Activated CD8-positive, alpha-beta memory T cell treated with anti-CD3 and anti-CD28 coated beads, Interleukin-2, amount 10 ng/mL, durations not matched to agents 7 days and 5 days (primary cell): ENCODE data around the gene EIF2B1. TPM values are rescaled to one million over a fixed set of nuclear protein-coding genes. Genes with fewer than 3 reads are reported as not detected.
"Not testable (repeated sequence)": the region's sequence is repeated elsewhere in the genome, so short reads cannot be mapped to it uniquely, and the experiment has no call there.

Experiments
- ATAC-seq: fragments of 150-1000 bp; cut with Tn5 transposase; one replicate; pipeline ENCODE4 v1.10.0; 2021; ENCODE audit warnings: moderate library complexity
- CTCF ChIA-PET: fragments of 350-600 bp; sonication (Branson Sonifier 250); formaldehyde crosslinking; loops from one replicate; lab custom pipeline; 2021; ENCODE audit warnings: antibody characterized with exemption; lab: Charles Lee
- DNase-seq: peaks from one replicate; pipeline ENCODE4 v3.0.0-alpha.2; 2020
- H3K27ac Mint-ChIP-seq: one replicate; pipeline ENCODE4 v1.8.0; 2021; ENCODE audit warnings: mild to moderate bottlenecking, mixed read lengths
- H3K27me3 Mint-ChIP-seq: one replicate; pipeline ENCODE4 v1.8.0; 2021; ENCODE audit warnings: mixed read lengths
- H3K36me3 Mint-ChIP-seq: one replicate; pipeline ENCODE4 v1.8.0; 2021; ENCODE audit warnings: mild to moderate bottlenecking, mixed read lengths
- H3K4me1 Mint-ChIP-seq: one replicate; pipeline ENCODE4 v1.8.0; 2021; ENCODE audit warnings: mixed read lengths
- H3K4me3 Mint-ChIP-seq: one replicate; pipeline ENCODE4 v1.8.0; 2021; ENCODE audit warnings: mild to moderate bottlenecking, moderate library complexity, mixed read lengths
- H3K9me3 Mint-ChIP-seq: one replicate; pipeline ENCODE4 v1.8.0; 2022; ENCODE audit warnings: low read depth, mixed read lengths
- total RNA-seq, 2 experiments: library from RNA; stranded (reverse); gene quantifications; one replicate each; pipeline ENCODE4 v1.2.3, GENCODE V29; 2021

The EIF2B1 gene
- total RNA-seq, 2 experiments from 2014 or later = 60.3 to 76.4 TPM

DNA sequence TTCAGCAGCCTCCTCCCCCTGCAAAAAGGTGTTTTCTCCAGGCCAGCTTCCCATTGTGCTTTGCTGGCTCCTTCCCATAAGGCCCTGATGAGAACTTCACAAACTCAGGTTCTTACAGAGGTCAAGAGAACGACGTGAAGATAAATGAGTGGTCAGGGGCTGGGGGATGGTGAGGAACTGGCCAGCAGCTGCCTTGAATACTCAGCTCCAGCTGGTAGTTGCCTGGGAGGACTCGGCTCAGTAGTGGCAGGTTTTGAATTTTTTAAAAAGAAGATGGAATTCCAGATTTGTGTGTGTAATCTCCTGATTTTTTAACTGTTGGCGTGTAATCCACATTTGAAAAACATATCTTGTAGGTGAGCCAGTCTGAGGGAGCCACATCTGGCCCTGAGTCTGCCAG is 25.7 kb downstream of the EIF2B1 start:
- H3K27ac Mint-ChIP-seq = no peak overlapping the region

DNA sequence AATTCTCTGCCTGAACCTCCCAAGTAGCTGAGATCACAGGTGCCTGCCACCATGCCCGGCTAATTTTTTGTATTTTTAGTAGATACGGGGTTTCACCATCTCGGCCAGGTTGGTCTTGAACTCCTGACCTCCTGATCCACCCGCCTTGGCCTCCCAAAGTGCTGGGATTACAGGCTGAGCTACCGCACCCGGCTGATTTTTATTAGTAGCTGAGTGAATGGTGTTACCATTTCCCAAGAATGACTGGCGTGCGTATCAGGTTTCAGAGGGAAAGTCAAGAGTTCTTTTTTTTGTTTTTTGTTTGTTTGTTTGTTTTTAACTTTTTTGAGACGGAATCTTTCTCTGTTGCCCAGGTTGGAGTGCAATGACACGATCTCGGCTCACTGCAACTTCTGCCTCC is 30.0 kb downstream of the EIF2B1 start:
- Mint-ChIP-seq H3K4me1 (peaks cover 40% of the 10 kb centered on the region), H3K4me3 (peak overlapping the region; percentile 29), H3K36me3 (peaks cover 40% of the 10 kb centered on the region), H3K27ac (peak overlapping the region; percentile 8)
- ATAC-seq, H3K27me3 Mint-ChIP-seq, DNase-seq, H3K9me3 Mint-ChIP-seq: not testable (repeated sequence)
- CTCF ChIA-PET = interaction anchor here (1.1 kb wide), 1 partner anchor 16 kb away, joined by 4 read pairs; no protein-coding TSS in a partner anchor

More for the DNA sequence above, 25.7 kb downstream of the EIF2B1 start:
- CTCF ChIA-PET = interaction anchor here (0.7 to 1.2 kb wide), 2 partner anchors 10 to 137 kb away, joined by 3 read pairs; no protein-coding TSS in a partner anchor
- no peaks in the 10 kb centered on the region for H3K9me3 Mint-ChIP-seq
- H3K4me1 Mint-ChIP-seq = peaks cover 26% of the 10 kb centered on the region
- peaks cover 57% of the 10 kb centered on the region for H3K36me3 Mint-ChIP-seq
- H3K4me3 Mint-ChIP-seq = no peak overlapping the region
- no peak for DNase-seq
- no peaks in the 10 kb centered on the region for H3K27me3 Mint-ChIP-seq
- no peak for ATAC-seq

- DNase-seq = no peak
- Mint-ChIP-seq H3K4me3 (peak overlapping the region; percentile 92), H3K9me3 (no peaks in the 10 kb centered on the region), H3K4me1 (peaks cover 40% of the 10 kb centered on the region), H3K27ac (peak overlapping the region; percentile 87), H3K36me3 (peaks cover 37% of the 10 kb centered on the region), H3K27me3 (no peaks in the 10 kb centered on the region)
- ATAC-seq = no peak
- CTCF ChIA-PET = interaction anchor here (0.8 to 2.3 kb wide), 9 partner anchors 15 to 380 kb away, joined by 3 to 8 read pairs (median 3); partner anchors contain the start of genes KMT5A and SBNO1
Measured at GRCh38 chr12:123602651-123603195, 30.8 kb downstream of the EIF2B1 start.

- H3K9me3 Mint-ChIP-seq = no peaks in the 10 kb centered on the region
Measured at GRCh38 chr12:123601602-123602489, 31.6 kb downstream of the EIF2B1 start, which contains the start of gene DDX55. TSS of gene DDX55 (plus strand) at chr12:123602099. CDS start at chr12:123602149, 50 bp downstream.

GRCh38 chr12:123599721-123600120 is 33.8 kb downstream of the EIF2B1 start:
- ATAC-seq (no peak), DNase-seq (no peak)
- peaks cover 36% of the 10 kb centered on the region for H3K4me1 Mint-ChIP-seq
- H3K4me3 Mint-ChIP-seq = peak overlapping the region; percentile 30
- peaks cover 46% of the 10 kb centered on the region for H3K36me3 Mint-ChIP-seq
- no peak overlapping the region for H3K27ac Mint-ChIP-seq
- H3K27me3 Mint-ChIP-seq = no peaks in the 10 kb centered on the region
- no peaks in the 10 kb centered on the region for H3K9me3 Mint-ChIP-seq
- CTCF ChIA-PET = interaction anchor here (0.6 to 1.9 kb wide), 2 partner anchors 18 kb away, joined by 3 to 7 read pairs; no protein-coding TSS in a partner anchor

More at GRCh38 chr12:123601602-123602489, 31.6 kb downstream of the EIF2B1 start, which contains the start of gene DDX55:
- DNase-seq = peak; percentile 90
- H3K4me1 Mint-ChIP-seq = peaks cover 38% of the 10 kb centered on the region
- CTCF ChIA-PET = interaction anchor here (0.6 to 2.3 kb wide), 12 partner anchors 11 to 379 kb away, joined by 3 to 8 read pairs (median 4); partner anchors contain the start of genes KMT5A and SBNO1
- no peaks in the 10 kb centered on the region for H3K27me3 Mint-ChIP-seq
- peak within 1 kb of the TSS; percentile 92 for H3K4me3 Mint-ChIP-seq
- peak; percentile 95 for ATAC-seq
- peak within 1 kb of the TSS; percentile 87 for H3K27ac Mint-ChIP-seq
- H3K36me3 Mint-ChIP-seq = peaks cover 38% of the 10 kb centered on the region

DNA sequence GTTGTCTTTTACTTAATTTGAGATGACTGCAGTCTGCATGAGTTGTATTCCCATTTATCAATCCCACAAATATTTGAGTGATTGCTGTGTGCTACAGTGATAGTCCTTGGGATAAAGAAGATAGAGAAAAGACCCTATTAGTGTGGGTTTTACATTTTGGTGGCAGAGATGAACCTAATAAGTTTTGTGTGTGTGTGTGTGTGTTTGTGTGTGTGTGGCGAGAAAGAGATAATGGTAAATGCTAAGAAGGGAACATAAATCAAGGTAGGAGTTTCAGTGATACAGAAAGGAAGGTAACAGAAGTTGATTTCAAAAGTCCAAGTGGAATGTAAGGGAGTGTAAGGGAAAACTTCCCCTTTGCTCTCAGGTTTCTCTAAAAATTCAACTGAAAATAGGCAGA is 34.2 kb downstream of the EIF2B1 start:
- ATAC-seq (no peak), DNase-seq (no peak)
- Mint-ChIP-seq H3K4me1 (peaks cover 34% of the 10 kb centered on the region), H3K36me3 (peaks cover 44% of the 10 kb centered on the region), H3K27ac (peak overlapping the region; percentile 3), H3K9me3 (no peaks in the 10 kb centered on the region), H3K27me3 (no peaks in the 10 kb centered on the region), H3K4me3 (peak overlapping the region; percentile 9)
- CTCF ChIA-PET = no interaction called here

- CTCF ChIA-PET = interaction anchor here (1.1 to 1.2 kb wide), 2 partner anchors 17 to 360 kb away, joined by 3 to 4 read pairs; no protein-coding TSS in a partner anchor
- H3K4me1 Mint-ChIP-seq = peaks cover 26% of the 10 kb centered on the region
- H3K4me3 Mint-ChIP-seq = no peak overlapping the region
- ATAC-seq (no peak), DNase-seq (no peak)
- no peak overlapping the region for H3K27ac Mint-ChIP-seq
- no peaks in the 10 kb centered on the region for H3K9me3 Mint-ChIP-seq
- H3K27me3 Mint-ChIP-seq = no peaks in the 10 kb centered on the region
- H3K36me3 Mint-ChIP-seq = peaks cover 43% of the 10 kb centered on the region
Measured at GRCh38 chr12:123598522-123598921, 35.0 kb downstream of the EIF2B1 start.

DNA sequence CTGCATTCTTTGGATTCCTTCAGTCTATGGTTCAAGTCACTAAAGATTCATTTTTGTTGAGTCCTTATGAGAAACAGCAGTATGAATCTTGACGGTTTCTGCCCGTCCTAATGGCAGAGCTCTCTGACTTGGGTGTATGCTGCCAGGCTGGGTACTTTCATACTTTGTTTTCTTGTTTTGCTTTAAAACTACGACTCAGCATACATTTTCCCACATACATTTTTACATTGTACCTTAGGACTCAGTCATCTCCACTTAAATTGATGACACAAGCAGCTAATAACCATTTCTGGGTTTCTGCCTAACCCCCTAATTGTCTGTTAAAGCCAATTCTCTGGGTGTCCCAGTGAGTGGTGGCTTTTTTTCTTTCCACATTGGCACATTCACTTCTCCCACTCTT is 36.4 kb downstream of the EIF2B1 start:
- Mint-ChIP-seq H3K36me3 (peaks cover 47% of the 10 kb centered on the region), H3K4me1 (peaks cover 22% of the 10 kb centered on the region), H3K27ac (peak overlapping the region; percentile 11), H3K27me3 (no peaks in the 10 kb centered on the region), H3K9me3 (no peaks in the 10 kb centered on the region), H3K4me3 (no peak overlapping the region)
- CTCF ChIA-PET = interaction anchor here (0.9 kb wide), 1 partner anchor 112 kb away, joined by 3 read pairs; no protein-coding TSS in a partner anchor
- DNase-seq (no peak), ATAC-seq (no peak)

DNA sequence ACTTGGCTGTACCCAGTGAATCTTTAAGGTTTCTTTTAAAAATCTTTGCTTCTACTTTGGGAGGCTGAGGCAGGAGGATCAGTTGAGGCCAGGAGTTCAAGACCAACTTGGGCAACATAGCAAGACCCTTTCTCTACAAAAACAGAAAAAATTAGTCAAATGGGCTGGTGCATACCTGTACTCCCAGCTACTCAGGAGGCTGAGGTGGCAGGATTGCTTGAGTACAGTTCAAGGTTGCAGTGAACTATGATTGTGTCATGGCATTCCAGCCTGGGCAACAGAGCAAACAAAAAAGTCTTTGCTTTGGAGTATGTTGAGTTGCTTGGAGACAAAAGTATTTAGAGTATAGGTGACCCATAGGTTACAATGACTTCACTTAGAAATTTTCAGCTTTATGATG is 37.8 kb downstream of the EIF2B1 start:
- Mint-ChIP-seq H3K4me1 (peaks cover 25% of the 10 kb centered on the region), H3K36me3 (peaks cover 57% of the 10 kb centered on the region), H3K27ac (peak overlapping the region; percentile 11), H3K9me3 (no peaks in the 10 kb centered on the region), H3K27me3 (no peaks in the 10 kb centered on the region), H3K4me3 (no peak overlapping the region)
- CTCF ChIA-PET = no interaction called here
- ATAC-seq (no peak), DNase-seq (no peak)

GRCh38 chr12:123591702-123592481 is 41.6 kb downstream of the EIF2B1 start:
- CTCF ChIA-PET = interaction anchor here (1.7 to 2.2 kb wide), 2 partner anchors 9 to 10 kb away, joined by 4 to 11 read pairs; no protein-coding TSS in a partner anchor
- DNase-seq (no peak), ATAC-seq (no peak)
- Mint-ChIP-seq H3K27me3 (no peaks in the 10 kb centered on the region), H3K27ac (peak overlapping the region; percentile 38), H3K36me3 (peaks cover 61% of the 10 kb centered on the region), H3K4me1 (peaks cover 43% of the 10 kb centered on the region), H3K9me3 (no peaks in the 10 kb centered on the region), H3K4me3 (no peak overlapping the region)

DNA sequence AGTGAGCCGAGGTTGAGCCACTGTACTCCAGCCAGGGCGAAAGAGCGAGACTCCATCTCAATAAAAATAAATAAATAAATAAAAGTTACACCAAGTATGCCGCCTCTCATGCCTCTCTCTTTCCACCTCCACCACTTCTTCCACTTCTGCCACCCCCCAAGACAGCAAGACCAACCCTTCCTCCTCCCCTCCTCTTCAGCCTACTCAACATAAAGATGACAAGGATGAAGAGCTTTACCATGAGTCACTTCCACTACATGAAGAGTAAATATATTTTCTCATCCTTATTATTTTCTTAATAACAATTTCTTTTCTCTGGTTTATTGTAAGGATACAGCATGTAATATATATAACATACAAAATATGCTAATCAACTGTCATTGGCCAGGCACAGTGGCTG is 52.7 kb downstream of the EIF2B1 start:
- DNase-seq (no peak), ATAC-seq (no peak)
- Mint-ChIP-seq H3K27ac (no peak overlapping the region), H3K4me3 (no peak overlapping the region), H3K4me1 (peaks cover 16% of the 10 kb centered on the region), H3K9me3 (no peaks in the 10 kb centered on the region), H3K36me3 (peaks cover 3% of the 10 kb centered on the region), H3K27me3 (no peaks in the 10 kb centered on the region)
- CTCF ChIA-PET = interaction anchor here (1.4 kb wide), 1 partner anchor 45 kb away, joined by 5 read pairs; no protein-coding TSS in a partner anchor

DNA sequence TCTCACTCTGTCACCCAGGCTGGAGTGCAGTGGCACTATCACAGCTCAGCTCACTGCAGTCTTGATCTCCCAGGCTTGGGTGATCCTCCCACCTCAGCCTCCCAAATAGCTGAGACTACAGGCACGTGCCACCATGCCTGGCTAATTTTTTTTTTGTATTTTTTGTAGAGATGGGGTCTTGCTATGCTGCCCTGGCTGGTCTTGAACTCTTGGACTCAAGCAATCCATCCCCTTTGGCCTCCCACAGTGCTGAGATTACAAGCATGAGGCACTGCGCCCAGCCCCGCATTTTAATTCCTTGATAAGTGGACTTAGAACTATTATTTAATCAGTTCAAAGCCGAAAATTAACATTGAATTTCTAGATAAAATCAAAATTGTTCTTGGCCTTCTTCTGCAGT is 54.7 kb downstream of the EIF2B1 start:
- not testable (repeated sequence) for H3K36me3 Mint-ChIP-seq, H3K4me1 Mint-ChIP-seq, H3K9me3 Mint-ChIP-seq, H3K27ac Mint-ChIP-seq, H3K4me3 Mint-ChIP-seq, H3K27me3 Mint-ChIP-seq, ATAC-seq, DNase-seq
- CTCF ChIA-PET = interaction anchor here (1.2 kb wide), 1 partner anchor 314 kb away, joined by 3 read pairs; no protein-coding TSS in a partner anchor
